K562 (cell line): ENCODE results near the gene CLGN. TPM values are rescaled to one million over a fixed set of nuclear protein-coding genes. Genes with fewer than 3 reads are reported as not detected.

Experiments
- ATAC-seq: fragments of 200-7000 bp; cut with Tn5 transposase; 3 replicates; pipeline ENCODE4 v1.9.1; 2020; ENCODE audit warnings: moderate library complexity
- BruUV-seq: library from RNA; stranded (reverse); fragments of 400-500 nt; replicated peaks from 2 replicates; lab custom pipeline; 2021; lab: Mats Ljungman, UMichigan
- CTCF ChIA-PET: fragments of 300-600 bp; formaldehyde crosslinking; extraction: SDS; loops from one replicate; lab custom pipeline; 2021; ENCODE audit warnings: low intra/inter-chr PET ratio; lab: Yijun Ruan, JAX
- POLR2A ChIA-PET: fragments of 300-600, 350-650 bp; sonication (Branson Sonifier 250); formaldehyde crosslinking; extraction: SDS; loops from one replicate; lab custom pipeline; 2021; ENCODE audit warnings: antibody characterized with exemption, inconsistent platforms; lab: Yijun Ruan, JAX
- DNase-seq, 4 experiments: peaks; one replicate each; pipeline versions ENCODE4 v3.0.0 to v3.0.0-alpha.2; 2011 to 2018; ENCODE audit warnings: low spot score in 3 of 4, mixed read lengths in 3 of 4; ENCODE audit errors: extremely low read depth in 1 of 4
- FAIRE-seq: peaks from 2 replicates; lab custom pipeline; 2011; peaks lifted over from hg19 to GRCh38; lab: Jason Lieb, UNC
- H2AFZ ChIP-seq: 2 replicates; pipeline ENCODE4 v1.6.0; 2011; ENCODE audit warnings: low read depth, low read length, control low read depth, inconsistent platforms
- H3K27ac ChIP-seq: fragments of 200-600 bp; 3 replicates; pipeline ENCODE4 v1.8.0; 2011; ENCODE audit warnings: low read depth, mild to moderate bottlenecking, control low read depth, inconsistent platforms, low read length, moderate library complexity, mixed read lengths; ENCODE audit errors: extremely low read depth
- H3K27me3 ChIP-seq, 2 experiments: fragments of 300-600 bp in 1 of 2; 2 replicates in 1 of 2; 3 replicates in 1 of 2; pipeline versions ENCODE4 v1.6.0 to v1.8.0; 2011; ENCODE audit warnings: inconsistent platforms in 2 of 2, low read length in 2 of 2, mild to moderate bottlenecking in 1 of 2, mixed read lengths in 1 of 2, moderate library complexity in 1 of 2; ENCODE audit not compliant: control insufficient read depth in 2 of 2, insufficient read depth in 2 of 2
- H3K36me3 ChIP-seq: fragments of 300-600 bp; 3 replicates; pipeline ENCODE4 v1.8.0; 2011; ENCODE audit warnings: mild to moderate bottlenecking, low read length, inconsistent platforms; ENCODE audit not compliant: control insufficient read depth, insufficient read depth
- H3K4me1 ChIP-seq, 2 experiments: fragments of 200-600 bp in 1 of 2; replicated peaks in 1 of 2; 2 replicates in 1 of 2; 3 replicates in 1 of 2; pipeline versions ENCODE4 v1.5.1 to v1.8.0; 2011; ENCODE audit warnings: inconsistent platforms in 2 of 2, low read length in 2 of 2, mild to moderate bottlenecking in 1 of 2, mixed read lengths in 1 of 2, moderate library complexity in 1 of 2; ENCODE audit not compliant: control insufficient read depth in 2 of 2, insufficient read depth in 2 of 2
- H3K4me2 ChIP-seq: 2 replicates; pipeline ENCODE4 v1.6.1; 2011; ENCODE audit warnings: low read length, control low read depth, inconsistent platforms, mixed read lengths; ENCODE audit not compliant: insufficient read depth
- H3K4me3 ChIP-seq: fragments of 200-600 bp; sonication (generic), shearing (Covaris generic); 2 replicates; pipeline ENCODE4 v1.5.1; 2016; ENCODE audit warnings: control low read depth, inconsistent platforms
- H3K79me2 ChIP-seq: fragments of 200-600 bp; 3 replicates; pipeline ENCODE4 v1.8.0; 2011; ENCODE audit warnings: low read length, inconsistent platforms; ENCODE audit not compliant: control insufficient read depth, insufficient read depth
- H3K9ac ChIP-seq, 2 experiments: 2 replicates each; pipeline versions ENCODE4 v1.6.0 to v1.6.1; 2011; ENCODE audit warnings: low read depth in 2 of 2, low read length in 2 of 2, control low read depth in 1 of 2, inconsistent platforms in 1 of 2, mild to moderate bottlenecking in 1 of 2, mixed read lengths in 1 of 2; ENCODE audit not compliant: insufficient read depth in 1 of 2
- H3K9me1 ChIP-seq: one replicate; pipeline ENCODE4 v1.6.0; 2011; ENCODE audit warnings: inconsistent platforms, mild to moderate bottlenecking, low read length, moderate library complexity; ENCODE audit not compliant: control insufficient read depth, insufficient read depth
- H3K9me3 ChIP-seq: replicated peaks from 2 replicates; pipeline ENCODE4 v1.5.1; 2011; ENCODE audit warnings: low read depth, low read length, inconsistent platforms; ENCODE audit not compliant: control insufficient read depth, insufficient read depth
- H4K20me1 ChIP-seq: replicated peaks from 2 replicates; pipeline ENCODE4 v1.6.1; 2011; ENCODE audit warnings: low read length, inconsistent platforms, mixed read lengths; ENCODE audit not compliant: control insufficient read depth, insufficient read depth
- CC2D1A ChIP-seq: fragments of 450-650 bp; IDR thresholded peaks from 2 replicates; pipeline ENCODE4 v1.6.1; 2017; ENCODE audit warnings: mild to moderate bottlenecking
- CHAMP1 ChIP-seq: fragments of 450-650 bp; IDR thresholded peaks from 2 replicates; pipeline ENCODE4 v1.6.1; 2016; ENCODE audit warnings: mild to moderate bottlenecking
- CREM ChIP-seq: IDR thresholded peaks from 2 replicates; pipeline ENCODE4 v1.6.1; 2014; ENCODE audit warnings: antibody characterized with exemption, low read depth
- E2F5 ChIP-seq: sonication (generic); formaldehyde crosslinking; IDR thresholded peaks from 2 replicates; pipeline ENCODE4 v1.8.0; 2022; ENCODE audit warnings: mild to moderate bottlenecking, missing genetic modification reagents
- EP300 ChIP-seq: IDR thresholded peaks from 2 replicates; pipeline ENCODE4 v1.6.1; 2012; ENCODE audit warnings: low read length, improper control_type of control experiment
- HDAC8 ChIP-seq: fragments of 450-650 bp; IDR thresholded peaks from 2 replicates; pipeline ENCODE4 v1.6.1; 2016; ENCODE audit warnings: mild to moderate bottlenecking, missing genetic modification characterization, moderate library complexity, missing compliant biosample characterization
- HNRNPK ChIP-seq: fragments of 200-400 bp; formaldehyde crosslinking; IDR thresholded peaks from one replicate; pipeline ENCODE4 v1.6.1; 2018; ENCODE audit warnings: mild to moderate bottlenecking, low read depth, low read length; ENCODE audit not compliant: poor library complexity, severe bottlenecking
- NR3C1 ChIP-seq: sonication (generic); formaldehyde crosslinking; IDR thresholded peaks from 2 replicates; pipeline ENCODE4 v1.8.1; 2022; ENCODE audit warnings: missing genetic modification reagents
- NRF1 ChIP-seq, 2 experiments: fragments of 450-650 bp; IDR thresholded peaks in 1 of 2; conservative IDR thresholded peaks in 1 of 2; 2 replicates each; pipeline ENCODE4 v1.6.1; 2014; ENCODE audit warnings: mild to moderate bottlenecking in 2 of 2
- SETDB1 ChIP-seq: IDR thresholded peaks from one replicate; pipeline ENCODE4 v1.6.1; 2012; ENCODE audit warnings: low read length, control low read depth, inconsistent platforms
- ZBTB43 ChIP-seq: sonication (generic); formaldehyde crosslinking; IDR thresholded peaks from 2 replicates; pipeline ENCODE4 v1.8.0; 2023; ENCODE audit warnings: mild to moderate bottlenecking, missing genetic modification reagents
- ZNF143 ChIP-seq: sonication (generic); formaldehyde crosslinking; IDR thresholded peaks from 2 replicates; pipeline ENCODE4 v1.9.0; 2022; ENCODE audit warnings: mild to moderate bottlenecking, missing genetic modification reagents
- ZNF274 ChIP-seq: IDR thresholded peaks from 2 replicates; pipeline ENCODE4 v1.6.1; 2011; ENCODE audit warnings: low read depth, mild to moderate bottlenecking, low read length, moderate library complexity, borderline replicate concordance
- ZNF324 ChIP-seq: fragments of 250-450 bp; sonication (Bioruptor Pico); IDR thresholded peaks from 2 replicates; pipeline ENCODE4 v1.4.0; 2020; ENCODE audit warnings: mild to moderate bottlenecking
- ZNF584 ChIP-seq: fragments of 200-800 bp; sonication (Bioruptor generic); IDR thresholded peaks from 2 replicates; pipeline ENCODE4 v1.6.1; 2016; ENCODE audit warnings: low read depth, mild to moderate bottlenecking, missing genetic modification characterization, missing compliant biosample characterization
- in situ Hi-C: fragments of 300-500 bp; cut with MboI; formaldehyde crosslinking; loops from 4 replicates; pipeline ENCODE4 v1.15.0; 2018; ENCODE audit warnings: inconsistent platforms, mixed read lengths
- intact Hi-C: fragments of 100-400 bp; cut with micrococcal nuclease; formaldehyde crosslinking; loops from 2 replicates; pipeline ENCODE4 v1.14.2; 2022
- polyA plus RNA-seq, 8 experiments: library from polyadenylated mRNA; depleted of rRNA in 4 of 8; stranded (reverse) in 5 of 8; unstranded in 3 of 8; fragments of >200 nt; fragmentation: Nextera tagmentation in 2 of 8; fragmentation: Illumina TruSeq in 1 of 8; extraction: Ambion mirVana in 2 of 8; extraction: Trizol in 1 of 8; gene quantifications; 2 replicates each; pipeline versions ENCODE4 v1.2.1 to v1.2.3, GENCODE V29; 2011 to 2014; ENCODE audit warnings: inconsistent platforms in 1 of 8, missing spikeins in 1 of 8
- total RNA-seq, 7 experiments: library from RNA; depleted of rRNA in 6 of 7; stranded (reverse); fragments of >200 nt in 6 of 7; fragmentation: Illumina TruSeq in 2 of 7; extraction: Trizol in 2 of 7; gene quantifications; 2 replicates each; pipeline versions ENCODE4 v1.2.1 to v1.2.3, GENCODE V29; 2011 to 2021; ENCODE audit warnings: low replicate concordance in 1 of 7

Gene CLGN
- total and polyA plus RNA-seq, 9 of the 15 experiments (the other 6 are each of a cell fraction or from before 2014, with no cell fraction given): 0.22 to 3.6 (median 2.7) TPM

- BruUV-seq: no TSS peak
- Histone ChIP-seq H3K27ac (no peak overlapping the region), H4K20me1 (no peaks in the 10 kb centered on the region), H3K9me3 (no peaks in the 10 kb centered on the region), H3K79me2 (no peaks in the 10 kb centered on the region), H3K4me2 (no peak overlapping the region), H3K4me1 (no peaks in the 10 kb centered on the region; a peak in 1 of 5 replicates), H3K9ac (no peak overlapping the region), H3K4me3 (no peak overlapping the region), H3K36me3 (no peaks in the 10 kb centered on the region), H3K27me3 (no peaks in the 10 kb centered on the region), H2AFZ (no peak overlapping the region), H3K9me1 (no peaks in the 10 kb centered on the region)
- DNase-seq: no peak
- TF ChIP-seq NR3C1 (CRISPR knock-in tag) (no peak), ZNF584 (CRISPR knock-in tag) (no peak), ZNF143 (CRISPR knock-in tag) (no peak), E2F5 (no peak), ZBTB43 (CRISPR knock-in tag) (no peak), CREM (no peak), CHAMP1 (no peak), NRF1 (conservative IDR thresholded peaks at IDR 0.05 in 1 of 2, IDR thresholded peaks at IDR 0.05 in 1 of 2) (no peak), SETDB1 (no peak), ZNF324 (CRISPR knock-in tag) (no peak), CC2D1A (no peak), HDAC8 (tag) (no peak), EP300 (no peak), HNRNPK (no peak), ZNF274 (no peak)
- ChIA-PET POLR2A (interaction anchor here (0.7 kb wide), 1 partner anchor 10 kb away, joined by 3 read pairs; the partner anchor contains the start of gene SCOC), CTCF (no interaction called here)
- intact Hi-C loops (no loop called here), in situ Hi-C loops (loop anchor here (5.0 to 25.0 kb wide), 2 partner anchors 244 to 499 kb away; no protein-coding TSS in a partner anchor)
- FAIRE-seq: no peak
- ATAC-seq: no peak
Observed at GRCh38 chr4:140363558-140363957, 63.9 kb downstream of the CLGN start.
